AG09309 (cell line): Measurements from ENCODE around the gene NXPH4.

Experiments used
- DNase-seq: peaks from one replicate; pipeline ENCODE4 v3.0.0-alpha.2; 2010; ENCODE audit warnings: low read depth
- H3K4me3 ChIP-seq: 2 replicates; pipeline ENCODE4 v1.5.1; 2011; ENCODE audit warnings: mild to moderate bottlenecking, low read depth, low read length, moderate library complexity; ENCODE audit not compliant: control insufficient read depth
- CTCF ChIP-seq: IDR thresholded peaks from 2 replicates; pipeline ENCODE4 v1.5.1; 2011; ENCODE audit warnings: mild to moderate bottlenecking, low read depth, low read length, inconsistent platforms; ENCODE audit not compliant: insufficient read depth, control insufficient read depth; ENCODE audit errors: missing control alignments

NXPH4 gene

DNA sequence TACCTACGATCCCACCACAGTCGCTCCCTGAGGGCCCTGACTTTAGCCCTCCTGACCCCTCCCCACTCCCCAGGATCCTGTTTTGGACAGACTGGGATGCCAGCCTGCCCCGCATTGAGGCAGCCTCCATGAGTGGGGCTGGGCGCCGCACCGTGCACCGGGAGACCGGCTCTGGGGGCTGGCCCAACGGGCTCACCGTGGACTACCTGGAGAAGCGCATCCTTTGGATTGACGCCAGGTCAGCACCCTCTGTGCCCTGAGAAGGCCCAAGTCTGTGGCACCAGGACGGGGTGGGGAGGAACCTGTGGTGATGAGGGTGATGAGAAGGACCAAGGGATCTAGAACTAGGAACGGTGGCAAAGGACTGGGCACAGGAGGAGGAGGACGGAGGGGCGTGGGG, 39.2 kb upstream of the NXPH4 start:
- TF ChIP-seq CTCF = no peak
- DNase-seq = no peak

DNA sequence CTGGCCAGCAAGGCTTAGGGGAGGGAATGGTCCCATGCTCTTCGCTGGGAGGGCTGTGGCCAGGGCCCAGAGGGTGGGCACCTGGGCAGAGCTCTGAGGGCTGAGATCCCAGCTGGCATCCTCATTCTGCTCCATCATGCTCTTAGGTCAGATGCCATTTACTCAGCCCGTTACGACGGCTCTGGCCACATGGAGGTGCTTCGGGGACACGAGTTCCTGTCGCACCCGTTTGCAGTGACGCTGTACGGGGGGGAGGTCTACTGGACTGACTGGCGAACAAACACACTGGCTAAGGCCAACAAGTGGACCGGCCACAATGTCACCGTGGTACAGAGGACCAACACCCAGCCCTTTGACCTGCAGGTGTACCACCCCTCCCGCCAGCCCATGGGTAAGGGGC, 38.4 kb upstream of the NXPH4 start:
- TF ChIP-seq CTCF = no peak
- H3K4me3 ChIP-seq = no peak overlapping the region
- no peak for DNase-seq

More for the DNA sequence above, 39.2 kb upstream of the NXPH4 start:
- no peak overlapping the region for H3K4me3 ChIP-seq

GRCh38 chr12:57179331-57180086, 37.1 kb upstream of the NXPH4 start:
- DNase-seq = no peak
- no peak overlapping the region for H3K4me3 ChIP-seq
- TF ChIP-seq CTCF = no peak

DNA sequence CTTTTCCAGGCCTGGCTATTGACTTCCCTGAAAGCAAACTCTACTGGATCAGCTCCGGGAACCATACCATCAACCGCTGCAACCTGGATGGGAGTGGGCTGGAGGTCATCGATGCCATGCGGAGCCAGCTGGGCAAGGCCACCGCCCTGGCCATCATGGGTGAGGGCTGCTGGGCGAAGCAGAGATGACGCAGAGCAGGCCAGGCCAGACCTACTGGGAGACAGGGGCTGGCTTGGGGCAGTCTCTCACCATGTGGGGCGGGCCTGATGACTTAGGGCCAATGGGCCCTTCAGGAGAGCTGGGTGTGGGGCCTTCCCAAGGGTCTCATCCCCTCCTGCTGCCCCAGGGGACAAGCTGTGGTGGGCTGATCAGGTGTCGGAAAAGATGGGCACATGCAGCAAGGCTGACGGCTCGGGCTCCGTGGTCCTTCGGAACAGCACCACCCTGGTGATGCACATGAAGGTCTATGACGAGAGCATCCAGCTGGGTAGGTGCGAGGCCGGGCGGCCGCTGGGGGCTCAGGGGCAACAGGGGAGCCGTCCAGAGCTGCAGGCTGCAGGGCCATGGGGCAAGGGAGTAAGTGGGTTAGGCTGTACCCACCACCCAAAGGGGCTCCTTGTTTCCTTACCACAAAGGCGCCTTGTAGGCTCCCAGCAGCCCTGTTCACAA, 36.1 kb upstream of the NXPH4 start:
- no peak overlapping the region for H3K4me3 ChIP-seq
- no peak for DNase-seq
- TF ChIP-seq CTCF = no peak

DNA sequence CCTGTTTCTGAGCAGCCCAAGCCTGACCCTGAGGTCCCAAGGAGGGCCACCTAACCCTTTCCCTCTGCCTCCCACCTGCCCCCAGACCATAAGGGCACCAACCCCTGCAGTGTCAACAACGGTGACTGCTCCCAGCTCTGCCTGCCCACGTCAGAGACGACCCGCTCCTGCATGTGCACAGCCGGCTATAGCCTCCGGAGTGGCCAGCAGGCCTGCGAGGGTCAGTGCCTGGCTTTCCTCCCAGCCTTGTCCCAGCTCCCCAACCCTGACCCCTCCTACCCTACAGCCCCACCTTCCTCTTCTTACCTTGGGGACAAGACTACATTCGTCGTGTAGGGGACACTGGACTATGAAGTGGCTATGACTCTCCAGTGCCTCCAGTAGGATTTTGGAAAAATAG, 35.5 kb upstream of the NXPH4 start:
- no peak for DNase-seq
- H3K4me3 ChIP-seq = no peak overlapping the region
- TF ChIP-seq CTCF = no peak

DNA sequence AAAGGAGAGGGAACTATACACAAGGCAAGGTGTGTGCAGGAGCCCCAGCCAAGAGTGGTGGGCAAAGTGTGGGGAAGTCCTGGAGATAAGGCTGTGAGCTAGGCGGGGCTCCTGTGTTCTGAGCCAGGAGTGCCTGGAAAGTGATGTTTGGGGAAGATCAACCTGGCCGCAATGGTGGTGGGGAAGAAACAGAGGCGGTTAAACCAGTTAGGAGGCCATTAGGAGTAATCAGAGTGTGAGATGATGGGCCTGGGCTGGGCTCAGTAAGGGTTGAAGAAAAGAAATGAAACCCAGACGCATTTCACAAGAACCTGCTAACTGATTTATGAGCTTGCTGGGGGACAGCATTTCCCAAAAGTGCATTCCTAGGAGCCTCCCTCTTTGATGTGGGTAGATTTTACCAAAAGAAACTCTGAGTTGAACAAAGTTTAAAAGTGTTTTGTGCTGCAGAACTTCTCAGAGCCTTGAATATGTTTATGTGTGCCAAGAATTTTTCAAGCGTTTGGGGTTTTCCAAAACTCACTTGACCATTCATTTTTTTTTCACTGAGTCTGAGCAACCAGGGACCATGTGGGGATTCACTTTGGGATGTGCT, 34.9 kb upstream of the NXPH4 start:
- no peak for TF ChIP-seq CTCF
- DNase-seq = peak; percentile 81
- no peak overlapping the region for H3K4me3 ChIP-seq
